ENCODE results near the gene GLCE. TPM values are rescaled to one million over a fixed set of nuclear protein-coding genes. Genes with fewer than 3 reads are reported as not detected.

GLCE gene
- total RNA-seq, 1 donor from 2014 or later, result 5.6 TPM

DNA sequence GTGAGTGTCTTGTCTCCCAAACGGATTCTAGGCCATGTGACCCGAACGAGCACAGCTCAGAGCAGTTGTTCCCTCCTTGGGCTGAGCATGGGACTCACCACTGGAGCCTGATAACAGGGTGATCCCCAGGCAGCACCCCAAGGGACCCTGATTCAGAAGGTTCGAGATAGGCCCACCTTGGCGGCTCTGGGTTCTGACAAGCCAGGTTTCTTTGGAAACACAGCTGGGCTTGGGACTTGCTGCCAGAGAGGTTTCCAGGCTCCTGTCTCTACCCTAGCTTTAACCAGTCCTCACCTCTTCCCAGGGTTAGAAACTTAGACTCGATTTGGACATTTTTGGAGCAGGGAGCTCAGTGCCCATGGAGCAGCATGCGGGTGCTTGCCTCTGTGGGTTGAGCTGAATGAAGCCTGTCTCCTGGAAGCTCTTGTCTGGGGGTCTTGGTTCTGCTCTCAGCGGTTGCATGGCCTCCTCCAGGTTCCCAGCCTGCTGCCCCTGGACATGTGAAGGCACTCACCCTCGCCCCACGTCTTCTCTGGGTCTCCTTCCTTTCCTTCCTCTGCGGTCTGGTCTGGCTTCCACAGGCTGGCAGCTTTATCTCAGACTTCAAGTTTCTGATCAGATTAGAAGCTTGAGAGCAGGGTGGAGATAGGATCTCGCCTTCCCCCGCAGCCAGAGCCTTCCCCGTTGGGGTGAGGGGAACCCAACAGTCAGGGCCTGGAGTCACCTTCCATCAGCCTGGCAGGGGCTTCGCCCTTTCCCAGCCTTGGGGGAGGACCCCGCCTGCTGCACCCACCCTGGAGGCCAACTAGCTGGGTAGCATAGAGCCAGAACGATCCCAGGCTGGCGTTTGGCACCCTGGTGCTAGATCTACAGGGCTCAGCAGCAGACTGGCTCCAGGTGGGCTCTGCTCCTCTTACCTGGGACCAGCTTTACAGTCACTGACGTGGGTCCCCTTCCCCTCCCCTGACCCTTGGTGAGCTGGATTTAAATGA lies 159.2 kb downstream of the GLCE start:
- H3K36me3 Mint-ChIP-seq (ENCODE audit: low read depth), result no peaks in the 10 kb centered on the region
- no peak overlapping the region for H3K4me3 Mint-ChIP-seq
- ATAC-seq (ENCODE audit: low read depth) (no peak), DNase-seq (no peak)
- TF ChIP-seq, protein P1, sequence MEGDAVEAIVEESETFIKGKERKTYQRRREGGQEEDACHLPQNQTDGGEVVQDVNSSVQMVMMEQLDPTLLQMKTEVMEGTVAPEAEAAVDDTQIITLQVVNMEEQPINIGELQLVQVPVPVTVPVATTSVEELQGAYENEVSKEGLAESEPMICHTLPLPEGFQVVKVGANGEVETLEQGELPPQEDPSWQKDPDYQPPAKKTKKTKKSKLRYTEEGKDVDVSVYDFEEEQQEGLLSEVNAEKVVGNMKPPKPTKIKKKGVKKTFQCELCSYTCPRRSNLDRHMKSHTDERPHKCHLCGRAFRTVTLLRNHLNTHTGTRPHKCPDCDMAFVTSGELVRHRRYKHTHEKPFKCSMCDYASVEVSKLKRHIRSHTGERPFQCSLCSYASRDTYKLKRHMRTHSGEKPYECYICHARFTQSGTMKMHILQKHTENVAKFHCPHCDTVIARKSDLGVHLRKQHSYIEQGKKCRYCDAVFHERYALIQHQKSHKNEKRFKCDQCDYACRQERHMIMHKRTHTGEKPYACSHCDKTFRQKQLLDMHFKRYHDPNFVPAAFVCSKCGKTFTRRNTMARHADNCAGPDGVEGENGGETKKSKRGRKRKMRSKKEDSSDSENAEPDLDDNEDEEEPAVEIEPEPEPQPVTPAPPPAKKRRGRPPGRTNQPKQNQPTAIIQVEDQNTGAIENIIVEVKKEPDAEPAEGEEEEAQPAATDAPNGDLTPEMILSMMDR (IDR thresholded peaks at IDR 0.05), result no peak
- no peak overlapping the region for H3K27ac Mint-ChIP-seq
- ChIA-PET CTCF (no interaction called here), POLR2A (no interaction called here)
- peaks cover 8% of the 10 kb centered on the region for H3K27me3 Mint-ChIP-seq
- no peaks in the 10 kb centered on the region for H3K9me3 Mint-ChIP-seq
- intact Hi-C loops (cut with micrococcal nuclease), result no loop called here
- no peaks in the 10 kb centered on the region for H3K4me1 Mint-ChIP-seq

DNA sequence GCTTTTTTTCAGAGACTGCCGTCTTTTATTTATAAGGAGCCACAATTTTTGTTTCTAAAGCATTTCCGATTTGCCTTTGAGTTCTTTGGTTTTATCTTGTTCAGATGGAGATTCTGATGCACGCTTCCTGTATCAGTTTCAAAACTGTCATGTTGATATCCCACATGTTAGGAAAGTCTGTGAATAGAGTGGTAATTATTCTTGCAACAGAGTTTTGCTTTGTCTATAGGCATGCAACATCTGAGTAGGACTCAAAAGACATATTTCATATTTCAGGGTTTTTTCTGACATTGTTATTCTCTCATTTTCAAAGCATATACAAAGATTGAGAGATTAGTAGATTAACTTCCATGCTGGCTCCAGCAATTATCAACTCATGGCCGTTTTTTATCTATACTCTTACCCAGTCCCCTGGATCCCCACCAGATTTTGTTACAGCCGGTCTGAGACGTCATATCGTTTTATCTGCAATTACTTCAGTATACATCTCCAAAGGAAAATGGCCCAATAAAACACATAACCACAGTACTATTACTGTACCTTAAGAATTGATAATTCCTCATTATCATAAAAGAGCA lies 160.6 kb downstream of the GLCE start:
- intact Hi-C loops (cut with micrococcal nuclease), result no loop called here
- H3K4me1 Mint-ChIP-seq, result no peaks in the 10 kb centered on the region
- H3K36me3 Mint-ChIP-seq (ENCODE audit: low read depth), result no peaks in the 10 kb centered on the region
- no peak overlapping the region for H3K27ac Mint-ChIP-seq
- H3K4me3 Mint-ChIP-seq, result no peak overlapping the region
- no peak for ATAC-seq (ENCODE audit: low read depth)
- POLR2A ChIA-PET, result no interaction called here
- DNase-seq, result no peak
- TF ChIP-seq, protein P1 (IDR thresholded peaks at IDR 0.05), result no peak
- H3K27me3 Mint-ChIP-seq, result peaks cover 10% of the 10 kb centered on the region
- CTCF ChIA-PET, result no interaction called here
- no peaks in the 10 kb centered on the region for H3K9me3 Mint-ChIP-seq

Other genes starting within 250 kb of the GLCE start
- gene SPESP1, start 230.1 kb upstream of the GLCE start, total RNA-seq, result 0.44 and 0.78 TPM in 2 replicates
- 0.05 and 0.09 TPM in 2 replicates for gene NOX5, start 145.9 kb upstream of the GLCE start, total RNA-seq
- not detected in 2 replicates for gene PAQR5, start 138.3 kb downstream of the GLCE start, total RNA-seq

All from activated B cell treated with CpG ODN at 0.5 μM for 24 hours (primary cell).